Omental fat pad (tissue), 4 donors: ENCODE data around the gene CELSR3. TPM values are rescaled to one million over a fixed set of nuclear protein-coding genes. Genes with fewer than 3 reads are reported as not detected.

Experiments used
- ATAC-seq: fragments of 150-250 bp; one replicate; pipeline ENCODE4 v1.9.1; 2016; ENCODE audit warnings: mild to moderate bottlenecking, moderate library complexity; ENCODE audit not compliant: low FRiP score
- DNase-seq: peaks from one replicate; pipeline ENCODE4 v3.0.0-alpha.2; 2019; ENCODE audit warnings: low spot score
- CTCF ChIP-seq, 3 donors: fragments of 450-650 bp; IDR thresholded peaks; one replicate each; pipeline ENCODE4 v1.5.1; 2016 to 2017; ENCODE audit warnings: antibody characterized with exemption in 3 of 3, mild to moderate bottlenecking in 3 of 3, moderate library complexity in 2 of 3
- total RNA-seq, 4 donors: library from RNA; depleted of rRNA; stranded (reverse); fragments of >200 nt; gene quantifications; one replicate each; pipeline ENCODE4 v1.1.0, GENCODE V29; 2016

The CELSR3 gene
- total RNA-seq, 4 donors from 2014 or later = 0.48 to 2.2 (median 1.1) TPM

DNA sequence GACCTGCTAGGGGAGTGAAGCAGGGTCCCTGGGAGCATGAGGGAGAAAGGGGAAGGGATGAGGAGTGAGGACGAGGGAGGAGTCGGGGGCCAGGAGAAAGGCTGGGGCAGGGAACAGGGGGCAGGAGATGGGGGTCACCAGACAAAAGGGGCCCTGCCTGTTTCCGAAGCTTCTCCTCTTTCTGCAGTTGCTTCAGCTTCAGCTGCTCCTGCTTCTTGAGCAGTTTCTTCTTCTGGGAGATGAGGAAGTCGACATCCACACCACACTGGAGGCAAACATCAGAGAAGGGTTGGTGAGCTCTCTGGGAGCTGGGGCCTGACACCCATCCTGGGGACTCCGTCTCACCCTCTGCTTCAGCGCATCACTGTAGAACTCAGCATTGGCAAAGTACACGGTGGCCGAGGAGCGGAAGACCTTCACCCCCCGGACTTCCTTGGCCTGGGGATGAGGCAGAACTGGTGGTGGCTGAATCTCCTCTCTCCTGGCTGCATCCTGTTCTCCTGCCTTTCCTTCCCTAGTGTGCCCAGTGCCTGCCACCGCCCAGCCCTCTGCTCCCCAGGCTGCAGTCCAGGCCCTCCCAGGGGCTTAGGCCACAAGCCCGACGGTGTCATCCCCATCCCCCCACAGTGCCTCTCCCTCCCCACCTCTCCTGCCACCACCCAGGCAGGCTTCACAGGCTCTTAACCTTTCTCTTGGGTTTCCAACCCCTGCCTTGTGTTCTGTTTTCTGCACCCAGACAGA lies 34.2 kb downstream of the CELSR3 start:
- DNase-seq = no peak
- no peak for ATAC-seq
- TF ChIP-seq CTCF (IDR thresholded peaks at IDR 0.05) = no peak

GRCh38 chr3:48625600-48625999 lies 37.1 kb downstream of the CELSR3 start:
- no peak for TF ChIP-seq CTCF (IDR thresholded peaks at IDR 0.05)
- DNase-seq = no peak
- ATAC-seq = no peak

DNA sequence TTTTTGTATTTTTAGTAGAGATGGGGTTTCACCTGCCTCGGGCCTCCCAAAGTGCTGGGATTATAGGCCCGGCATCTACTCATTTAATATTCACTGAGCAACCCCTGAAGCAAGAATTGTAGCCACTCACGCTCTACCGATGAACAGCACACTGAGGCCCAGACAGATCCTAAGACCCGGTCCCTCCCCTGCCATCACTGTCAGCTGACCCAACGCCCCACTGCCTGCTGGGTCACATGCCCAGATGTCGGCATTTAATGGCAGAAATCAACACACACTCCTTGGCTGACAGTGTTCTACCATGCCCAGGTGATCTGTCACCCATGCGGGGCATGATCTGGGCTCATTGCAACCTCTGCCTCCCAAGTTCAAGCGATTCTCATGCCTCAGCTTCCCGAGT lies 37.9 kb downstream of the CELSR3 start:
- no peak for DNase-seq
- TF ChIP-seq CTCF (IDR thresholded peaks at IDR 0.05) = no peak
- ATAC-seq = no peak

DNA sequence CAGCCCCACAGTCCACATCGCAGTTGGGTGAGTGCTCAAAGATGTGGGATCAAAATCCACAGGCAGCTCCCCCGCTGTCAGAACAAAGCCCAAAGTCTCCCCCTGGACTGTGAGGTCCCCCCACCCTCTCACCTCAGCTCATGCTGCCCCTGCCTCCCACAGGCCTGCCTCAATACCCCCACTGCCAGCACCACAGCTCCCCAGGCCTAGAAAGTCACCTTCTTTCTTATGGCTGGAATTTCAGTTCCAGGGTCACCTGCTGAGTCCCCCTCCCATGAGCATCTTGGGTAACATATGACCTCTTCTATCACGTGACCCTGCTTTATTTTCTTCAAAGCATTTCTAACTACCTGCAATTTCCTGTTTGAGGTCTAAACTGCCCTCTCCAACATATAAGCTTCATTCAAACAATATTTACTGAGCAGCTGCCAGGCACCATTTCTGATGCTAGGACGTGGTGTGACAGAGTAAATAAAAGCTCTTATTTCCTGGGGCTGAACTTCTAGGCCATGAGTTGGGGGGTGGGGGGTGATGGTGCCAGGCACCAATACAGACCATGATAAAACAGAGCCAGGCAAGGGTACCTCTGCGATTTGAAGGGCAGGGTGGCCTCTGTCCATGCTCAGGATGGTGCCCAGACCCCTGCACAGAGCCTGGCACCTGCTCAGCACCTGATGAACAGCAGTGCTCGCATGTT lies 38.7 kb downstream of the CELSR3 start:
- no peak for ATAC-seq
- no peak for DNase-seq
- no peak for TF ChIP-seq CTCF (IDR thresholded peaks at IDR 0.05)

DNA sequence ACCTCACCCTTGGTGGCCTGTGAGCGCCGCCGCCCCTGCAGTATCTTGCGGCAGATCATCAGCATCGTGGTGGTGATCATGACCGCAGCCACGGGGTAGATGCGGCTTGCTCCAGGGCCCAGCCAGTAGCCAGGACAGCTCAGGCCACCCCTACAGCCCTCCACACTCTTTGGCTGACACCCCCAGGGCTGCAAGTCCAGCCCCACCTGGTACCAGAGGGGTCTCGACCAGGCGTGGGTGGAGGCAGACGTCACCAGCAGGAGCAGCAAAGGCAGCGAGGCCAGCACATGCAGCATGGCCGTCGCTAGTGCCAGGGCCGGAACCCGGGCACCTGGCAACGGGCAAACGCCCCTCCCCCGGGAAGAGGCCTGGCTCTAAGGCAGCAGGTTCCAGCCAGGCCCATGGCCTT lies 41.2 kb downstream of the CELSR3 start, which contains the start of gene TMEM89:
Gene TMEM89 (minus strand): TSS at position 309 of the 409 bp plus-strand sequence. CDS start 13 bp downstream, at position 296.
- DNase-seq (no peak), ATAC-seq (no peak)
- no peak for TF ChIP-seq CTCF (IDR thresholded peaks at IDR 0.05)

DNA sequence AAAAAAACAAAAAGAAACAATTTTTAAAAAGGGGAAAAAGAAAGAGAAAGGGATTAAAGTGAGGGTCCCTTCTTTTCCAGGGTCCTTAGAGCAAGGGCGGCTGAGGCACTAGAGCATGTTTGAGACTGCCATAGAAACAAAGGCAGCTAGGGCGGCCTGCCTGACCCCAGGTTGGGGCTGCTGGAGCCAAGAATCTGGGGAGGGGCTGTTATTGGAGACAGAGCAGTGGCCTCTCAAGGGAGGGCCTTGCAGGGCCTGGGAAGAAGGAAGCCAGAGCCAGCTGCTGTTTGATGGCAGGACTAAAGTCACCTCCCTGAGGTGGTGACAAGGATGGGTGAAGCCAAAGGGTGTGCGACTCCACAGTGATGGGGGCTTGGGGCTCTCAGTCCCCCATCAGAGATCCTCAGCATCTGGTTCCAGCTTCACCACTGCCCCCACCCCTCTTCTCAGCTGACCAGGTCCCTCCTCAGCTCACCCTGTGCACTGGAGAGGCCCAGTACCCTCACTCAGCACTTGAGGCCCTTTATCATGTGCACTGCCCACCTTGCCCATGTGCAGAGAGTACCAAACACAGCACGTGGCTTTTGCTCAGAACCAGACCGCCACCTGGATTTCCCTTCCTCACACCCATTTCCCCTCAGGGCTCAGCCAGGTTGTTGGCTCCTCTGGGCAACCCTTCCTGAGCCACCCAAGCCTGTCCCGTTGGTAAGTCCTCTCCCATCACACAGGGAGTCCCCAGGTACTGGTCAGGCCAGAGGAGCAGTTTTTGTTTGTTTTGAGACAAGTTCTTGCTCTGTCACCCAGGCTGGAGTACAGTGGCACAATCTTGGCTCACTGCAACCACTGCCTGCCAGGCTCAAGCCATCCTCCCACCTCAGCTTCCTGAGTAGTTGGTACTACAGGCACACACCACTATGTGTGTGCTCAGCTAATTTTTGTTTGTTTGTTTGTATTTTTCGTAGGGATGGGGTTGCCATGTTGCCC lies 42.9 kb downstream of the CELSR3 start:
- no peak for TF ChIP-seq CTCF (IDR thresholded peaks at IDR 0.05)

More for the DNA sequence above, 42.9 kb downstream of the CELSR3 start:
- ATAC-seq (no peak), DNase-seq (no peak)
